Dermis lymphatic vessel endothelial cell (primary cell): ENCODE data around the gene TEAD1. TPM values are rescaled to one million over a fixed set of nuclear protein-coding genes. Genes with fewer than 3 reads are reported as not detected.

ENCODE experiments used
- total RNA-seq: library from RNA; depleted of rRNA; stranded (reverse); fragments of >200 nt; gene quantifications from 2 replicates; pipeline ENCODE4 v1.2.1, GENCODE V29; 2014

The TEAD1 gene
- 26.9 and 29.1 TPM in 2 replicates for total RNA-seq

DNA sequence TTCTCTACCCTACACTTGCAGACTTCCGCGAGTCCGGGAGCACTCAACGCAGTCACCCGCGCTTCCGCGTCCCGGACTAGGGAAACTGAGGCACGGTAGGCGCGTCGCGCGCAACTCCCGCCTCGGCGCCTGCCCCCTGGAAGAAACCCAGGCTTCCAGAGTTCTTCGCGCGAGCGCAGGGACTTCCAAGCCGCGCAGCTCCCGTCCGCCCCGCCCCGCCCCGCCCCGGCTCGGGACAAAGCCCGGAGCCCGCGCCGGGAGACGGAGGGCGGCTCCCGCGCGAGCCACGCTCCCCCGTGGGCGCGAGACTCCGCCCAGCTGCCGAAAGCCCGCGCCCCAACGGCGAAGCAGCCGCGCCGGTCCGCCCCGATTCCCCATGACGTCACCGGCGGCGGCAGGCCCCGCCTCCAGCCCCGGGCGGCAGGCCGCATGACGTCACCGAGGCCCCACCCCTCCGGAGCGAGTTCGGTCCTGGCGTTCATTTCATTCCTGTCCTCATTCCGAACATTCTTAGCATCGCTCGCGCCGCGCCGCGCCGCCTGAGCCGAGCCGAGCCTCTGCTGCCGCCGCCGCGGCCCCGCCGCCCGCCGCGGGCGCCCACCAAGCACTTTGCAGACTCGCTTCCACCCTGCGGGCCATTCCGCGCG is at the start of gene TEAD1:
TEAD1 (plus strand) TSS at position 498 of the 647 bp plus-strand sequence.

